ENCODE data around the gene CYP4A22. TPM values are rescaled to one million over a fixed set of nuclear protein-coding genes. Genes with fewer than 3 reads are reported as not detected.
"Not testable (repeated sequence)": the region's sequence is repeated elsewhere in the genome, so short reads cannot be mapped to it uniquely, and the experiment has no call there.

Gene CYP4A22, protein sequence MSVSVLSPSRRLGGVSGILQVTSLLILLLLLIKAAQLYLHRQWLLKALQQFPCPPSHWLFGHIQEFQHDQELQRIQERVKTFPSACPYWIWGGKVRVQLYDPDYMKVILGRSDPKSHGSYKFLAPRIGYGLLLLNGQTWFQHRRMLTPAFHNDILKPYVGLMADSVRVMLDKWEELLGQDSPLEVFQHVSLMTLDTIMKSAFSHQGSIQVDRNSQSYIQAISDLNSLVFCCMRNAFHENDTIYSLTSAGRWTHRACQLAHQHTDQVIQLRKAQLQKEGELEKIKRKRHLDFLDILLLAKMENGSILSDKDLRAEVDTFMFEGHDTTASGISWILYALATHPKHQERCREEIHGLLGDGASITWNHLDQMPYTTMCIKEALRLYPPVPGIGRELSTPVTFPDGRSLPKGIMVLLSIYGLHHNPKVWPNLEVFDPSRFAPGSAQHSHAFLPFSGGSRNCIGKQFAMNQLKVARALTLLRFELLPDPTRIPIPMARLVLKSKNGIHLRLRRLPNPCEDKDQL
- total RNA-seq, result not detected in 2 replicates

GRCh38 chr1:47137198-47137597, at the start of gene CYP4A22:
TSS of gene CYP4A22 (plus strand) at chr1:47137441. CDS start at chr1:47137486, 45 bp downstream.
- no peak for DNase-seq (ENCODE audit: low read depth, low spot score)

GRCh38 chr1:47089356-47089755, 47.9 kb upstream of the CYP4A22 start:
- not testable (repeated sequence) for DNase-seq (ENCODE audit: low read depth, low spot score)

- DNase-seq (ENCODE audit: low read depth, low spot score), result not testable (repeated sequence)
Observed at GRCh38 chr1:47091476-47091875, 45.8 kb upstream of the CYP4A22 start.

DNA sequence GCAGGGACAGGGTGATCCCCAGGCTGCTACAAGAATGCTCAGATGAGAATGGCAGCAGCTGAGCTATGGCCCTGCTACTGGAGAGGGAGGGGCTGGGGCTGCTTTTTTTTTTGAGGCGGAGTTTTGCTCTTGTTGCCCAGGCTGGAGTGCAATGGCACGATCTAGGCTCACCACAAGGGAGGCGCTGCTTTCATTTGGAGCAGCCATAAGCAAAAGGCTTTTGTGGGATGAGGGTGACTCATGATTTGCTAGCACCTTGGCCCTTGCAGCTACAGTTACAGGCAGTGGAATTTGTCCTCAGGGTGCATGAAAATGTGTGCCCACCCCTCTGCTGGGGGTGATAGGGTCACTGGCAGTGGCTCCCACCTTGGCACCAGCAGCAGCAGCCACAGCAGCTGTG, 32.4 kb upstream of the CYP4A22 start:
- DNase-seq (ENCODE audit: low read depth, low spot score), result no peak

DNA sequence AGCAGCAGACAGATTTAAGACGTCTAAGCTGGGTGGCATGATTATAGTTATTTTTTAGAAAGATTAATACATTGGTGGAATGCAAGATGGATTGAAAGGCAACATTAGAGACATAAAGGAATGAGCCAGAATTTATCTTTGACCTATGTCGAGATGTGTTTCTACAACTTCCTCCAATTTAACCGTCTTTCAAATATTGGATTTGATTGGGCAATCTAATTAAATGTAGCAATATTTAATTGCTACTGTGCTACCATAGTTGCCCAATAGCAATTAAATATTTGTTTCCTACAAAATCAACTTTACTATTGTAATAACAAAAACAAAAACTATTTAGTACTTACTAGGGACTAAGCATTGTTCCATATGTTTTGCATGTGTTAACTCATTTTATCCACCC, 30.4 kb upstream of the CYP4A22 start:
- DNase-seq (ENCODE audit: low read depth, low spot score), result no peak

GRCh38 chr1:47107851-47108574, 29.2 kb upstream of the CYP4A22 start:
- not testable (repeated sequence) for DNase-seq (ENCODE audit: low read depth, low spot score)

GRCh38 chr1:47109482-47109881, 27.8 kb upstream of the CYP4A22 start:
- DNase-seq (ENCODE audit: low read depth, low spot score), result not testable (repeated sequence)

- DNase-seq (ENCODE audit: low read depth, low spot score), result no peak
Observed at GRCh38 chr1:47113178-47113577, 24.1 kb upstream of the CYP4A22 start.

- DNase-seq (ENCODE audit: low read depth, low spot score), result not testable (repeated sequence)
Observed at GRCh38 chr1:47121039-47121438, 16.2 kb upstream of the CYP4A22 start.

- DNase-seq (ENCODE audit: low read depth, low spot score), result not testable (repeated sequence)
Observed at GRCh38 chr1:47124834-47125233, 12.4 kb upstream of the CYP4A22 start.

- DNase-seq (ENCODE audit: low read depth, low spot score), result not testable (repeated sequence)
Observed at GRCh38 chr1:47126997-47127396, 10.2 kb upstream of the CYP4A22 start.

DNA sequence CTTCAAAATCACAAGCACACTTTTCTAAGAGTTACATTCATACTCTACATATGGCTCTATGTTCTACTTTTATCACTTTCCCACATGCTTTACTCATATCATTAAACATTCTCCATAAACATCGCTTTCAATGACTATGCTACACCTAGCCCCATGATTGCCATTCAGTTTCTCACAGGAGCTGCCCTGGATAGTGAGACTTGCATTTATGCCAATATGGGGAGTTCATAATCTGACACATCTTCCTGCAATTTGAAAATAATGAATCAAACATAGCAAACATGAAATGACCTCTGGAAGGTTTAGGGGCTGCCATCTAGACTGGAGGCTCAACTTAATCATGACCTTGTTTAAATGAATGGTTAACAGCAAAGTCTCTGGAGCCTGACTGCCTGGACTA, 9.0 kb upstream of the CYP4A22 start:
- DNase-seq (ENCODE audit: low read depth, low spot score), result no peak

GRCh38 chr1:47128854-47129253, 8.4 kb upstream of the CYP4A22 start:
- DNase-seq (ENCODE audit: low read depth, low spot score), result not testable (repeated sequence)

- DNase-seq (ENCODE audit: low read depth, low spot score), result not testable (repeated sequence)
Observed at GRCh38 chr1:47129489-47130230, 7.6 kb upstream of the CYP4A22 start.

DNA sequence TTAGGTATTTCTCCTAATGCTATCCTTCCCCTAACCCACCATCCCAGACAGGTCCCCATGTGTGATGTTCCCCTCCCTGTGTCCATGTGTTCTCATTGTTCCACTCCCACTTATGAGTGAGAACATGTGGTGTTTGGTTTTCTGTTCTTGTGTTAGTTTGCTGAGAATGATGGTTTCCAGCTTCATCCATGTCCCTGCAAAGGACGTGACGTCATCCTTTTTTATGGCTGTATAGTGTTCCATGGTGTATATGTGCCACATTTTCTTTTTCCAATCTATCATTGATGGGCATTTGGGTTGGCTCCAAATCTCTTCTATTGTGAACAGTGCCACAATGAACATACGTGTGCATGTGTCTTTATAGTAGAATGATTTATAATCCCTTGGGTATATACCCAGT, 4.6 kb upstream of the CYP4A22 start:
- DNase-seq (ENCODE audit: low read depth, low spot score), result not testable (repeated sequence)

GRCh38 chr1:47137925-47138615, 829 bp downstream of the CYP4A22 start:
- DNase-seq (ENCODE audit: low read depth, low spot score), result no peak

GRCh38 chr1:47140358-47140757, 3.1 kb downstream of the CYP4A22 start:
- DNase-seq (ENCODE audit: low read depth, low spot score), result not testable (repeated sequence)

DNA sequence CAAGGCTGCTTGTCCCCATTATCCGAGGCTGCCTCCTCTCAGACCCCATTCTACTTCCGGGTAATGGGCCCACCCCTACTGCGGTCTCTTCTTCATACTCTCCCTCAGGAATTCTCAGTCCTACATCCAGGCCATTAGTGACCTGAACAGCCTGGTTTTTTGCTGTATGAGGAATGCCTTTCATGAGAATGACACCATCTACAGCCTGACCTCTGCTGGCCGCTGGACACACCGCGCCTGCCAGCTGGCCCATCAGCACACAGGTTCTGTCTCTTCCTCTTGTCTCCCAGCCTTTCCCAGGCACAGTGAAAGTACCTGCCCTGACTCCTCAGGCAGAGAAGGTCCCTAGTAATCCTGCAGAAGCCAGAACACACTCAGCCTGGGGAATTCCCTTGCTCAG, 6.4 kb downstream of the CYP4A22 start:
- not testable (repeated sequence) for DNase-seq (ENCODE audit: low read depth, low spot score)

DNA sequence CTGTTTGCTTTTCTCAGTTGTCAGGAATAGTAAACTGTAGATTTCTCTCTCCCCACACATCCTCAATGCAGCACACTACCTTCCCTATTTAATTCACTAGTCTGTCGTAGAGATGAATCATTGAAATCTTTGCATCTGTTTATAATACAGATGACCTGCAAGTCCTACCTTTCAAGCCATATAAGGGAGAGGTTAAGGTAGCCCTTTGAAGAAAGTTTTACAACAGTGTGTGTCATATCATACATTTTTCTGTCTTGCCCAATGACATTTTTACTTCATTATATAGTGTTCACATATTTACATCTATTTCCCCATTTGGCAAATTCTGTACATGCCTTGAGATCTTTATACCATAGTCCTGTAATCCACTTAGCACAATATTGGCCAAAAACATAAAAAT, 9.3 kb downstream of the CYP4A22 start:
- not testable (repeated sequence) for DNase-seq (ENCODE audit: low read depth, low spot score)

DNA sequence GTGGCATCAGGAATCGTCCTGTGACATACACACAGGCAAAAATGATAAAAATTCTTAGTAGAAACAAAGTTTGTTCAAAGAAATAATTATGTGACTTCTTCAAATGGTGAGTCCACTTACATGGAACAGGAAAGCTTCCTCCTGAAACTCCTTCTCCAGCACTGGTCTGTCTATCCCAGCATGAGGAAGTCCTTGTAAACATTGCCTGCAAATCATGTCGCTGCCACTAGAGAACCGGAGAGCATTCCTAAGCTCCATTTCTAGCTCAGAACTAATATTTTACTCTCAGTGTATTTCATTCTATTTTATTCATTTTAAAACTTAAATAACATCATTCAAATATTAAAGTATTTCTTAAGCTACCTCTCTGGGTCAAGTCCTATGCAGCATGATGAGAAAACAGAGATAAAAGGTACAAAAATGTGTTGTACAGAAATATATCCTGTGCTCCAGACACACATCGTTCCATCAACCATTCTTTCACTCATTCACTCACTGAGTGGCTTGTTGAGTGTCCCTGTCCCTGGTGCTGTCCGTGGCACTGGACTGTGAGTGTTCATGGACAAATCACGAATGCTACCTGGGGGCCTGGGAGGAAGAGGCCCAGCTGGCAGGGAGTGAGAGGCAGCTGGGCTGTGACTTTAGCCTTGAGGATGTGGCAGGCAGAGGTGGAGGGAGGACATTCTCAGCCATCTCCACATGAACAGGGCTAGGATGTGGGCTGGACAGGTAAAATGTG, 10.0 kb downstream of the CYP4A22 start:
- no peak for DNase-seq (ENCODE audit: low read depth, low spot score)

Measured in pulmonary artery endothelial cell (primary cell).